ENCODE results near the gene AKAP7. TPM values are rescaled to one million over a fixed set of nuclear protein-coding genes. Genes with fewer than 3 reads are reported as not detected.

Gene AKAP7
- total and polyA plus RNA-seq, 5 donors: 9.3 to 16.2 (median 14.5) TPM

DNA sequence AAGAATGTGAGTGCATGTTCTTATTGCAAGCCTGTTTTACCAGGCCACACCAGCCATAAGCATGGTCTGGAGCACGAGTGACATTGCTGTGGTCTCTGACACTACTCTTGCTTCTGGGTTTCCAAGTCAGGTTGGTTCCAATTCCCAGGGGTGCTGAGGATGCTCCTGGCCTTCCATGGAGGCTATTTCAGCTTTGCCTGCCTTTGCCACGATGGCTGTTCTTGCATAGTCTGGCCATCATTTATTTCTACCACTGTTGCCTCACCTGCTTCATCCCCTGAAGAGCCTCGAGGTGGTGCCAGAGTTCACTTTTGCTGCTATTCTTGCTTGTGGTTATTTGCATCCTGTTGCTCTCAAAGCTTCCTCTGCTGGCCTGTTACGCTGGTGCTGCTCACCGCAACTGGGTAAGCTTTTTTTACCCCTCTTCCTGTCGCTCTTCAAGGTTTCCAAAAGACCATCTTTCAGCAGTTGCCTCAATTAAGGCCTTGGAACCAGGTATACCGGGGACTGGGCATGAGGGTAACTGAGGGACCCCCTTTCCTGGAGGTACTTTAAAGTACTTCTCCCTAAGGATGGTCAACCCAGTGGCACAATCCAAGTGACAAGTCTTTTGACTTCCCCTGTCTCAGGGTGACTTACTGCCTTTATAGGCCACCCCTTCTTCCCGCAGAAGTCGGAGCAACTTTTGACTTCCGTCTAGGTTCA, 64.5 kb downstream of the AKAP7 start:
- H3K27me3 ChIP-seq (ENCODE audit: control insufficient read depth, insufficient read depth): no peaks in the 10 kb centered on the region
- DNase-seq (peak in 1 of 3 donors; percentile 50), ATAC-seq (peak; percentile 75 to 82)
- intact Hi-C loops (cut with DNase I): loop anchor here in 3 of 4 donors (5.0 to 10.0 kb wide), 2 partner anchors 333 to 335 kb away; no protein-coding TSS in a partner anchor
- no peaks in the 10 kb centered on the region for H3K4me1 ChIP-seq (ENCODE audit: control insufficient read depth, insufficient read depth, low read length)
- no peak overlapping the region for H3K4me3 ChIP-seq (ENCODE audit: low read length)
- WGBS: 57% methylated on average over 10 of the region's 10 CpGs
- no peaks in the 10 kb centered on the region for H3K9me3 ChIP-seq (ENCODE audit: control insufficient read depth, low read length)
- H3K27ac ChIP-seq (ENCODE audit: low read length): no peak overlapping the region

DNA sequence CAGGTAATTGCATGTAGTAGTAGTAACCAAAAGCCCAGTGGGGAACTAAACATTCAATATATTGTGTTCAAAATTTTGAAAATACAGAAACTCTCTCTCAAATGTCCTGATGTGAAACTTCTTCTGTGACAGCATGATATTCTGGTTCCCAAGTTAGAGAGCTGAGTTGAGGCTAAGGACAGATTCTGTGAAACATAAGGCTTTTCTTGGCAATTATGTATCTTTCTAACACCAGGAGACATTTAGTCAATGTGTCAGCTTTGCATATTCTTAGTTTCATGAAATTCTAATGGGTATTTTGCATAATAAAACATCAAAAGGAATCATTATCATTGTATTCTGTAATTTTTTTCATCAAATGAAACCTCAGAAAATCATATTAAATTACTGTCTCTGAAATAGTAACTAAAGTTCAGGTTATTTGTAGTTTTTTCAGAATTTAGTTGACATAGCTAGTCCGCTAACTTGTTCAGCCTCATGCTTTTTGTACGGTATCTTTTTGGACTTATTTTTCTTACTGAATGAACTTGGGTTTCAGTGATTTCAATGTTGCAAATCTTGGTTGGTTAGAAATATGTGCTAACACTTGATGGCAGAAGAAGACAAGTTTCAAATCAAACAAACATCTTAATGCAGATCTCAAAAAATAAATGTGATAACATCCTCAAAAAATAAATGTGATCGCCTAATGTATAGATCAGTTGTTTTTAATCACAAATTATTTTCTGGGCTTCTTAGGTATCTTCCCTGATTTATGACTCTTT, 70.4 kb downstream of the AKAP7 start:
- ATAC-seq: no peak

DNA sequence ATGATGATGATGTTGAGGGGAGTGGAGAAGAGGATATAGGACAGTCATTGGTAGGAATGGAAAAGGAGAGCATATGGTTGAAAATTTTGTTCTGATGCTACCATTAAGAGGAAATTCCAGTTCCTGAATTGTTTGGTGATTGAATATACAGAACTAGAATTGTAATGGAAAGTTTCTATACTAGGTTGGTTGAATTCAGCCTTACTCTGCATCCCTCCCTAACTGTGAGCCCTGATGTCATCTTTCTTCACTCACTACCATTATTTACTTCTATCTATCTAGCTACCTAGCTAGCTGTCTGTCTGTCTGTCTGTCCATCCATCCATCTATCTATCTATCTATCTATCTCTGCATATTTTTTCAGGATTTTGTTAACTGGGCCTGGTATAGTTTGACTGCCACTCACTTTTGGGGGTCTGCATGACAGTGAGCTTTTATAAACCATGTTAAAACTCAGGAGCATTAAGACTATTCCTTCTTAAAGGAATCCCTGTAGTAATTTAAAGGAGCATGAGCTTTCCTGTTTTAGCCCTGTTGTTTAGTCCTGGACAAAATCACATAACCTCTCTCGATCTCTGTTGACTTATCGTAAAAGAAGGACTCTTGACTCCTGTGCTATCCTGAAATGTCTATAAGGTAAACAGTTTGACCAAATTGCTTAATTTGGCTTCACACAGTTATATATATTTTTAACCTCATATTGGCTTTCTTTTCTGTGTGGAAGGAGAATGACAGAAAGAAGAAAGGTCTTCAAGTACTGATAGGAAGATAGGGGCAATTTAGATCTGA, 71.4 kb downstream of the AKAP7 start:
- intact Hi-C loops (cut with DNase I): no loop called here
- Histone ChIP-seq H3K4me1 (ENCODE audit: control insufficient read depth, insufficient read depth, low read length) (no peaks in the 10 kb centered on the region), H3K27ac (ENCODE audit: low read length) (no peak overlapping the region), H3K27me3 (ENCODE audit: control insufficient read depth, insufficient read depth) (no peaks in the 10 kb centered on the region), H3K9me3 (ENCODE audit: control insufficient read depth, low read length) (no peaks in the 10 kb centered on the region), H3K4me3 (ENCODE audit: low read length) (no peak overlapping the region)
- WGBS: 98% methylated on average over 2 of the region's 2 CpGs
- ATAC-seq (no peak), DNase-seq (no peak)

More for the DNA sequence above, 70.4 kb downstream of the AKAP7 start:
- intact Hi-C loops (cut with DNase I): no loop called here
- WGBS: 87% methylated on average over 3 of the region's 3 CpGs
- no peak for DNase-seq
- H3K4me1 ChIP-seq (ENCODE audit: control insufficient read depth, insufficient read depth, low read length): no peaks in the 10 kb centered on the region
- H3K9me3 ChIP-seq (ENCODE audit: control insufficient read depth, low read length): no peaks in the 10 kb centered on the region
- H3K27ac ChIP-seq (ENCODE audit: low read length): no peak overlapping the region
- no peaks in the 10 kb centered on the region for H3K27me3 ChIP-seq (ENCODE audit: control insufficient read depth, insufficient read depth)
- H3K4me3 ChIP-seq (ENCODE audit: low read length): no peak overlapping the region

DNA sequence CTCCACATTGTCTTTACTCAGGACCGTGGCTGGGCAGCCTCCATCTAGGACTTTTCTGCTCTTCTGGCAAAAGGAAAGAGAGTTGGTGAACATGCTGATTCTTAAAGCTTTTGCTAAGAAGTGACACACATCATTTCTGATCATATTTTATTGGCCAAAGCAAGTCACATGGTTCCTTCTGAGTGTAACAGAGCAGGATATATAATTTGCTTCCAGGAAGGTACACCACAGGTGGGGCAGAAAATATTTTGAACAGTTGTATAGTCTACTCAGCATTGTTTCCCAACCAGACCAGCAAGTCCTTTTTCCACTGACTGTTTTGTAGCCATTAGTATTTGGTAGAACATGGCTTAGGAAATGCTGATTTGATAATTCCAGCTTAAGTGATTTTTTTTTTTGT, 73.5 kb downstream of the AKAP7 start:
- DNase-seq (no peak), ATAC-seq (no peak)
- 72% methylated on average over 1 of the region's 1 CpG for WGBS
- H3K4me1 ChIP-seq (ENCODE audit: control insufficient read depth, insufficient read depth, low read length): peaks cover 4% of the 10 kb centered on the region
- intact Hi-C loops (cut with DNase I): no loop called here
- H3K4me3 ChIP-seq (ENCODE audit: low read length): no peak overlapping the region
- no peaks in the 10 kb centered on the region for H3K27me3 ChIP-seq (ENCODE audit: control insufficient read depth, insufficient read depth)
- H3K9me3 ChIP-seq (ENCODE audit: control insufficient read depth, low read length): no peaks in the 10 kb centered on the region
- no peak overlapping the region for H3K27ac ChIP-seq (ENCODE audit: low read length)

DNA sequence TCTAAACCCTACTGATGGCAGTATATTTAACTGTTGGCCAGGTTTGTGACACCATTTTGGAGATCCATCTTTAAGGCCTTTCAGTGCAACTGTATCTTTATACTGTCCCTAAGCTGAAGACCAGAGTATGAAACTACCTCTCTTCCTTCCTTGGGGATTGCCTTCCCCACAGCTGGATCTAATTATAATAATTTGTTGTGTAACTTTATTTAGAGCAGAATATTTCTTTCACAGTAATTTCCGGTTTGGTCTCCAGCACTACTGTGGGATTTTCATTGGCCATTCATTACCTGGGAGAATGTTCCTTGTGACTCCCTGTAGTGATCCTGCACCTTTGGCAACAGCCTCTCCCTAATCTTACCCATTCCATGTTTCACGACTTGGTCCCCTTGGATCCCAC, 75.2 kb downstream of the AKAP7 start:
- no peak for DNase-seq
- Histone ChIP-seq H3K4me1 (ENCODE audit: control insufficient read depth, insufficient read depth, low read length) (peaks cover 6% of the 10 kb centered on the region), H3K9me3 (ENCODE audit: control insufficient read depth, low read length) (no peaks in the 10 kb centered on the region), H3K27ac (ENCODE audit: low read length) (no peak overlapping the region), H3K27me3 (ENCODE audit: control insufficient read depth, insufficient read depth) (no peaks in the 10 kb centered on the region), H3K4me3 (ENCODE audit: low read length) (no peak overlapping the region)
- 77% methylated on average over 2 of the region's 2 CpGs for WGBS
- no peak for ATAC-seq
- intact Hi-C loops (cut with DNase I): no loop called here

DNA sequence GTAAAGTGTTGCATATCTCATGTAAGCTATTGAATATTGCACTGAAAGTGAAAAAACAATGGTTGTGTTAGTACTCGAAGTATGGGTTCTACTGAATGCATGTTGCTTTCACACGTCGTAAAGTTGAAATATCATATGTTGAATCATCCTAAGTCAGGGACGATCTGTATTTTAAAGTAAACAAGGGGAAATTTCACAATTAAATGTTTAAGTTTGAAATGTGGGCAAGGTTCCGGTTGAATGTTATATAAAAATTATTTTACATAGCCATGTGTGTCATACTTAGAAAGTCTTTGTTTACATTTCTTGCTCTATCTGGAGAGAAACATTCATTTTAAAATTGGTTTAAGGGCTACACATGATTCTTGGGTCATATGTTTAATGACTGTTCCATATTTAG, 76.8 kb downstream of the AKAP7 start:
- Histone ChIP-seq H3K4me3 (ENCODE audit: low read length) (no peak overlapping the region), H3K9me3 (ENCODE audit: control insufficient read depth, low read length) (no peaks in the 10 kb centered on the region), H3K27ac (ENCODE audit: low read length) (no peak overlapping the region), H3K27me3 (ENCODE audit: control insufficient read depth, insufficient read depth) (no peaks in the 10 kb centered on the region), H3K4me1 (ENCODE audit: control insufficient read depth, insufficient read depth, low read length) (peaks cover 7% of the 10 kb centered on the region)
- DNase-seq (no peak), ATAC-seq (no peak)
- 88% methylated on average over 5 of the region's 5 CpGs for WGBS
- intact Hi-C loops (cut with DNase I): no loop called here

DNA sequence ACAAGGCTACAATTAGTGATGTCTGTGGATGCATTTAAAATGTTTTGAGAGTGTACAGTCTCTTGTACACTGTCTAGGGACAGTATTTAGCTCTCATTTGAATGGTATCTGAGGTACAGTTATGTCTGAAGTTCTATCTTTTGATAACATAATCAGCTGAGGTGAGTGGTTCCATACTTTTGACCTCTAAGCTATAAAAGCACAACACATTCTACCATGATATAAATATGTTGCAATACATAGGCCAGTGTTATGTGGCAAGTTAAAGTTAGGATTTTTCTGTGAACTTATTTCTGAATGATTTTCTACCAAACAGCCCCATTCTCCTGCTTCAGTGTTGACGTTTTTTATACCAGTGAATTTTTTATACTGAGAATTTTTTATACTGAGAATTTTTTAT, 77.6 kb downstream of the AKAP7 start:
- no peak overlapping the region for H3K4me3 ChIP-seq (ENCODE audit: low read length)
- no peak overlapping the region for H3K27ac ChIP-seq (ENCODE audit: low read length)
- intact Hi-C loops (cut with DNase I): no loop called here
- H3K4me1 ChIP-seq (ENCODE audit: control insufficient read depth, insufficient read depth, low read length): peaks cover 7% of the 10 kb centered on the region
- no peak for DNase-seq
- no peak for ATAC-seq
- no peaks in the 10 kb centered on the region for H3K9me3 ChIP-seq (ENCODE audit: control insufficient read depth, low read length)
- H3K27me3 ChIP-seq (ENCODE audit: control insufficient read depth, insufficient read depth): no peaks in the 10 kb centered on the region
- 65% methylated on average over 1 of the region's 1 CpG for WGBS

DNA sequence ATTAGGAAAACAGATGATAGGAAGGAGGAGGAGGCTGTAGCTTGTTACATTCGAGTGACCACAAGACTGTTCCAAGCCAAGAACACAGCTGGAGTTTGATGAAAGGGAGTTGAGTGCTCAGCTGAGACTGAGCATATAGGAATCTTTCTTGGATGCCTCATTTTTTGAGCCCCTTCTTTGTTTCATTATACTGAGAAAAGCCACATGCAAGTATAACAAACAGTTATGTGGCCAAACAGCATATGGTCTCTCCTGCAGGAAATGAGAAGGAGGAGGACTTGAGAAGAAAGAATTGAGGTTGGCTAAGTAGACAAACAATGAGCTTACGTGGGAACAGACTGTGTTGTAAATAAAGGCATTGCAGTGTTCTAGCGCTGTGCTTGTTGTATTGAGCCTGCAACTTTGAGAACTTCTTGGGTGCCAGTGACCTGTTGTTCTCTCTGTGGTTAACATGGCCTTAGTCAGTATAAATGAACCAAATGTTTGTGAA, 78.3 kb downstream of the AKAP7 start:
- 44% methylated on average over 3 of the region's 3 CpGs for WGBS
- H3K9me3 ChIP-seq (ENCODE audit: control insufficient read depth, low read length): no peaks in the 10 kb centered on the region
- DNase-seq: peak in 1 of 3 donors; percentile 11
- no peak overlapping the region for H3K4me3 ChIP-seq (ENCODE audit: low read length)
- no peak for ATAC-seq
- peak overlapping the region; percentile 26 for H3K27ac ChIP-seq (ENCODE audit: low read length)
- intact Hi-C loops (cut with DNase I): no loop called here
- H3K4me1 ChIP-seq (ENCODE audit: control insufficient read depth, insufficient read depth, low read length): peaks cover 7% of the 10 kb centered on the region
- H3K27me3 ChIP-seq (ENCODE audit: control insufficient read depth, insufficient read depth): no peaks in the 10 kb centered on the region

DNA sequence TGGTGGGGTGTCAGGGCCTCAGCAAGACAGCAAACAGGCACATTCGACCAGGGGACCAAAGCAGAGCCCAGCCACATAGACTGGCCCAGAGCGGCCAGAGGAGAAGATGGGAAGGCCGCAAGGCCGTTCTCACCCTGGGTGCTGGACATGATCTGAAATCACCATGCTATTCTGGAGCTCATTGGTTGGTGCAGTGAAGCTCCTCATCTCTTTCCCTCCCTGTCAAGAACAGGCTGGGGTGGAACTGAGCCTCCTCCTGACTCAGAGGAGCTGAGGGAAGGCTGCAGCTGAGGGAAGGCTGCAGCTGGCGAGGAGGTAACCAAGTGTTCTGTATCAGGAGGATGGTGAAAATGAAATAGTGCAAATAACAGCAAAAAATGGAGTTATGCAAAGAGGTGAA, 80.0 kb downstream of the AKAP7 start:
- intact Hi-C loops (cut with DNase I): no loop called here
- Histone ChIP-seq H3K9me3 (ENCODE audit: control insufficient read depth, low read length) (no peaks in the 10 kb centered on the region), H3K4me3 (ENCODE audit: low read length) (no peak overlapping the region), H3K27me3 (ENCODE audit: control insufficient read depth, insufficient read depth) (no peaks in the 10 kb centered on the region), H3K27ac (ENCODE audit: low read length) (no peak overlapping the region), H3K4me1 (ENCODE audit: control insufficient read depth, insufficient read depth, low read length) (peaks cover 7% of the 10 kb centered on the region)
- DNase-seq: peak in 1 of 3 donors; percentile 50
- WGBS: 77% methylated on average over 5 of the region's 5 CpGs
- peak; percentile 48 for ATAC-seq

DNA sequence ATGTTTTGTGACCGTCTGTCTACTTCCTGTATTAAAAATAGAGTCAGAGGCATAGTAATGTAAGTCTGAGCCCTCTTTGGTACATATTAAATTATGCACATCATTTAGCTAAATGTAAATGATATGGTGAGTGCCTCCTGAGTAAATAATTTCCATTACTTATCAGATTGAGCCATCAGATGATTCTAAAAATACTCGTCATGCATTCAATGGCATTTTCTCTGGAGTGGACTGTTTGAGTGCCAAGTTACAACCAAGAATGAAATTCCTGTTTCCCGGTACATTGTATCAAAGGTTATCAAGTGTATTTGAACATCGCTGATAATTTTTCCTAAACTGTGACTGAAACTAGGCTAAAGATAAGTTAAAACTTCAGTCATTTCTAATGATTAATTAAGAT, 81.0 kb downstream of the AKAP7 start:
- Histone ChIP-seq H3K27ac (ENCODE audit: low read length) (no peak overlapping the region), H3K4me3 (ENCODE audit: low read length) (no peak overlapping the region), H3K27me3 (ENCODE audit: control insufficient read depth, insufficient read depth) (no peaks in the 10 kb centered on the region), H3K4me1 (ENCODE audit: control insufficient read depth, insufficient read depth, low read length) (peaks cover 7% of the 10 kb centered on the region), H3K9me3 (ENCODE audit: control insufficient read depth, low read length) (no peaks in the 10 kb centered on the region)
- 18% methylated on average over 4 of the region's 4 CpGs for WGBS
- no peak for DNase-seq
- intact Hi-C loops (cut with DNase I): no loop called here
- ATAC-seq: peak; percentile 31 to 52

DNA sequence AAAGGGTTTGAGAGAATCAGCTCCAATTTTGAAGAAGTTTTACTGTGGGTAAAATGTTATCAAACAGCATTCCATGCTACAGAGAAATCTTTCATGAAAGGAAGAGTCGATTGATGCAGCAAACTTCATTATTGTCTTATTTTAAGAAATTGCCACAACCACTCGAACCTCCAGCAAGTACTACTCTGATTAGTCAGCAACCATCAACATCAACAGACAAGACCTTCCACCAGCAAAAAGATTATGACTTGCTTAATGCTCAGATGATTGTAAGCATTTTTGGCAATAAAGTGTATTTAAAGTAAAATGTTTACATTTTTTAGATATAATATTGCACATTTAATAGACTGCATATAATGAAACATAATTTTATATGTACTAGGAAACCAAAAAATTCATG, 87.5 kb downstream of the AKAP7 start:
- DNase-seq (no peak), ATAC-seq (no peak)
- WGBS: 94% methylated on average over 2 of the region's 2 CpGs
- Histone ChIP-seq H3K27ac (ENCODE audit: low read length) (no peak overlapping the region), H3K4me3 (ENCODE audit: low read length) (no peak overlapping the region), H3K9me3 (ENCODE audit: control insufficient read depth, low read length) (no peaks in the 10 kb centered on the region), H3K27me3 (ENCODE audit: control insufficient read depth, insufficient read depth) (no peaks in the 10 kb centered on the region), H3K4me1 (ENCODE audit: control insufficient read depth, insufficient read depth, low read length) (no peaks in the 10 kb centered on the region)
- intact Hi-C loops (cut with DNase I): no loop called here

Measured in right cardiac atrium (tissue), 5 donors.